HG02840 (cell line): ENCODE data around the gene SORL1.
A peak's percentile ranks its signal among the peaks of the same experiment; 100 is the strongest.

Experiments used
- ATAC-seq: cut with Tn5 transposase; IDR thresholded peaks from one replicate; pipeline ENCODE4 v1.9.1; 2021; ENCODE audit warnings: mild to moderate bottlenecking, moderate library complexity, moderate number of reproducible peaks; ENCODE audit not compliant: unreplicated experiment, low FRiP score

Gene SORL1

GRCh38 chr11:121556937-121557336 lies 104.8 kb downstream of the SORL1 start:
- no peak for ATAC-seq

DNA sequence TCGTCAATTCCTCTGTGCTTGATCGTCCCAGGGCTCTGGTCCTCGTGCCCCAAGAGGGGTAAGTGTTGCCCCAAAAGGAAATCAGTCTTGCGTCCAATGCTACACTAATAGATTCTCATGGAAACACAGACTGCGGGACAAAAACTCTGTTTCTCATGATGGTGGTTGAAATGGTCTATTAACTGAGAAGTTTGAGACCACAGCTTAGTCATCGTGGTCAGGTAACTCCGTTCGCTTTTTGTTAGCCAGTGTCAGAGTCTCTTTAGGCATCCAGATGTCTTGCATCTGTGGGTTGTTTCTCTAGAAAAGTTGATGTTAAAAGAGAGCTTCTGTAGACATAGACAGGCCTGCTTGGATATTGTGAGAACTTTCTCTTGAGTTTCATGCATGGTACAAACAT lies 105.2 kb downstream of the SORL1 start:
- peak; percentile 71 for ATAC-seq

GRCh38 chr11:121559606-121560200 lies 107.6 kb downstream of the SORL1 start:
- ATAC-seq, result no peak

DNA sequence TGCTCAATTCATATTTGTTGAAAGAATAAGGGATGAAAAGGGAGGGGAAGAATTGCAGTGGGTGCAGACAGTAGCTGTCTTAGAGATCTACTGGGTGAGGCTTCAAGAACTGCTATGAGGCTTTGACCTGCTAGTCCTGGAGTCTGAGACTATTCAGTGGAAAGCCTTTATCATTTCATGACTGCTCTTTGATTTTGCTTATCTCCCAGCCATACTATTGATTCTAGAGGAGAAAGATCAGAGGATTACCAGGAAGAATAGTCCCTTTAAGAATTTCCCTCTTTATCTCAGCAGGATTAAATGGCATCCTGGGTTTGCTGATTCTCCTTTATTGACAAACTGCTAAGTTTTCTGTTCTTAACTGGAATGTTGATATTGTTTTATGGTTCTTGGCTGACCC lies 108.1 kb downstream of the SORL1 start:
- no peak for ATAC-seq

DNA sequence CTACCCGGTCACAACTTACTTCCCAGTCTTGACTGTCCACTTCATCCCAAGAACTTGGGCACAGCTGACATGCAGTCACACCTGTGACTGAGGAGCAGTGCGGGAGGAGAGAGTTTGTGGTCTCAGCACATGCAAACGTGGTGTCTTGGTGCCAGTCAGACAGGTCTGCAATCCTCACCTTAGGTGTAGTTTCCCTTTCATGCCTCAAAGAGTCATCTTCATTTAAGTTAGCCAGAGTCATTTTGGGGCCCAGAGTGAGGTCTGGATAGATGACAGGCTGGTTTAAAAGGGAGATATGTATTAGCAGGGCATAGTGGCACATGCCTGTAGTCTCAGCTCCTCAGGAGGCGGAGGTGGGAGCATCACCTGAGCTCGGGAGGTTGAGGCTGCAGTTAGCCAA lies 109.1 kb downstream of the SORL1 start:
- ATAC-seq, result no peak

GRCh38 chr11:121561716-121562115 lies 109.6 kb downstream of the SORL1 start:
- no peak for ATAC-seq

DNA sequence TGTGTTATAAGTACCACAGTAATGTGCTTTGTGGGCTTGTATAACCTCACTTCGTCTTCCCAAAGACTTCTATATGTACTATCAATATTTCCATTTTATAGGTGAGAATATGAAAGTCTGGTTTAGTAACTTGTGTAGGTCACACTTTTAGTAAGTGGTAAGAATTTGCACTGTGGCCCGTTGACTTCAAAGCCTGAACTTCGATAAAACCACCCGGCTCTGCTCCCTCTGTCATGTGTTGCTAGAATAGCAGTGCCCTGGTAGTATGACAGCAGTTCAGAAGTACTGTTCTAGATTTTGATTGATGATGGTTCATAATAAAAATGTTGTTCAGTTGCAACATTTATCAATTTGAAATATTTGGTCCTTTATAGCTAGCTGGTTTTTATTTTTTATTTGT lies 110.9 kb downstream of the SORL1 start:
- no peak for ATAC-seq

GRCh38 chr11:121563900-121564822 lies 112.0 kb downstream of the SORL1 start:
- no peak for ATAC-seq

DNA sequence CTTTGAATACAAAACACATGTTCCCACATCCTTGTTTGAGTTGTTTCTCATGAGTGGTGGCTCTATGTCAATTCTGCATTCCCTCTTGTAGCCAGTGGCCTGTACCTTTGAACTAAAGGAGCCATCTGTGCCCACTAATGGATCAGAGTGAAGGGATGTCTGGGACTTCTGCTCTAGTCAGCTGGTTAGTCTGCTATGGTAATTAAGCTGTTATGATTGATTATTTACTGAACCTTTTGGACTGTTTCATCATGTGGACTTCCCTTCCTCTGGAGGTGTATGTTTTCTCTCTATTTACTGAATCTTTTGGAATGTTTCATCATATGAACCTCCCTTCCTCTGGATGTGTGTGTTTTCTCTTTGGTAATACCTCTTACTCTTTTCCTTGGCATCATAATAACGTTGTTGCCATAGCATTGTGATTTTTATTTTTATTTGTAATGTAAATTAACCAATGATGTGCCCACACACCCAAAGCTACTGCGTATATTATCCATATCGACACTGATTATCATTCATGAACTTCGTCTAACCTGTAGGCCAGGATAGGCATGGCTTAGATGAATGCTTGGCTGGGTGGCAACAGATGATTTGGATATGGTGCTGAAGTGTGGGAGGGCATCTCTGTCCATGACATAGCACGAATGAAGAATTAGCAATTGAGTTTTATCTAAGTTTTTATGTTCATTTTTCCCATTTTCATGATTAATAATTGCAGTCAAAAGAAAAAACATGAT lies 113.0 kb downstream of the SORL1 start:
- no peak for ATAC-seq

DNA sequence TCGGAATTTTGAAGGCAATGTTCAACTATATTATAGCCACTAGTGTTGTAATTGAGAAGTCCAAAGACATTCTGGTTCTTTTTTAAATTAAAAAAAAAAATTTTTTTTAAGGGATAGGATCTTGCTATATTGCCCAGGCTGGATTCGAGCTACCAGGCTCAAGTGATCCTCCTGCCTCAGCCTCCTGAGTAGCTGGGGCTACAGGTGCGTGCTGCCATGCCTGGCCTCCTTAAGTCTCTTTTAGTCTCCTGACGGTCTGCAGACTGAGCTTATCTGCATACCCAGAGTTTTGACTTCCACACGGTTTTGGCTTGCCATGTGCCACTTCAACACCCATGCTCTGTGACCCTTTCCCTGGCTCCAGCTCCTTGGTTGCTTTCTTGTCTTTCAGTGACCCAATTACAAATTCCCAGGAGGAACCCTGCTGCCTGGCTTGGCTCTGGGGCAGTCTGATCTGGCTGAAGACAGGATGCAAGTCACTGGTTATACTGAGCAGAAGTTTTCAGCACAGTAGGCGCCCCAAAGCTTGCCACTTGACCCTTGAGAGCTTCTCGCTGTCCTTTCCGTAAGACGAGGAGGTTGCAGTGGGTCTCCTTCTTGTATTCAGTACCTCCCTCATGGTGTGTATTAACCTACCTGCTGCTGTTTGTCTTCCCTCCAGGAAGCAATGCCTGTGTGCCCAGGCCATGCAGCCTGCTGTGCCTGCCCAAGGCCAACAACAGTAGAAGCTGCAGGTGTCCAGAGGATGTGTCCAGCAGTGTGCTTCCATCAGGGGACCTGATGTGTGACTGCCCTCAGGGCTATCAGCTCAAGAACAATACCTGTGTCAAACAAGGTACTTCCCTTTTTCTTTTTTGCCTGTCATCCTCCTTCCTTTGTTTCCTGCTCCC lies 114.4 kb downstream of the SORL1 start:
- ATAC-seq, result no peak

DNA sequence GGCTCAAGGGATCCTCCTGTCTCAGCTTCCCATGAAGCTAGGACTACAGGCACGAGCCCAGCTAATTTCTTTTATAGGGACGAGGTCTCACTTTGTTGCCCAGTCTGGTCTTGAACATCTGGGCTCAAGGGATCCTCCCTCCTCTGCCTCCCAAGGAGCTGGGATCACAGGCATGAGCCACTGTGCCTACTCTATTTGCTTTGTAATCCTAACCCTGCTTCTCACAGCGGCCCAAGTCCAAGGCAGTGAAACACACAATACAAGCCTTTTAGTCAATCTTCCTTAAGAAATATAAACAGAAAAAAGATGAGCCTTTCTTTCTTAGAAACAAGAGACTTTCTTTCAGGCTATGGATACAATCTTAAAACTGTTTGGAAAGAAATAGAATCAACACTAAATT lies 115.9 kb downstream of the SORL1 start:
- no peak for ATAC-seq

- ATAC-seq, result peak; percentile 95
Measured at GRCh38 chr11:121569332-121570299, 117.5 kb downstream of the SORL1 start.

DNA sequence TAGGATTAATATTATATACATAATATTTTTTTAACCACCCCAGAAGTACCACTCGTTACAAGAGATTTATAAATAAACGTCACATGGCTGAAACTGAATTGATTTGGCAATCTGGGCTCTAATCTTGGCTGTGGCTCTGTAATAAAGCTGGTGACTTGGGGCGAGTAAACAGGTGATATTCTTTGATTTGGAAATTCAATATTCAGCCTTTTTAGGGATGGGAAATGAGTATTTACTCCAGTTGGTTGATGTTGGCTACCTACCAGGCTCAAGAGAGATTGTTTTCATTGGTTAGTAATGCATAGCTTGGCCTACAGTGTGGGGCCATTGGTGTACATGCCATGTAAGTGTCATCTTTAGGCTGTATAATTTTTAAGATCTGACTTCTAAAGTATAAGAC lies 118.3 kb downstream of the SORL1 start:
- no peak for ATAC-seq

DNA sequence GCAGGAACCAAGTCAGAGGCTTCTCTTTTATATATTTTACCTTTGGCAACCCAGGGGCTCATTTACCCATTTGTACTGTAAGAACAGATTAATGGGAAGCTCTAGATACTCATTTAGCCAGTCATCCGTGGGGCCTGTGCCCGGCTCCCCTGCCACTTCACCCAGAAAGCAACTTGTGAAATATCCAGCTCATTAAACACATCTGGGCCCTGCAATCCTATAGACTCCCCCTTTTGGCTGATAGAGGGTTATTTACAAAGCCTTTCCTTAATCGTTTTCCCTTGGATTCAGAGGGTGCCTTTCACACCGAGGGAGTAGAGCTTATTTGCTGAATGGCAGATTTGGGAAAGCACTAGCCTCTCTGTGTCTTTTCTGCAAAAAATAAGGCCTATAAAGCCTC lies 119.4 kb downstream of the SORL1 start:
- ATAC-seq, result no peak

DNA sequence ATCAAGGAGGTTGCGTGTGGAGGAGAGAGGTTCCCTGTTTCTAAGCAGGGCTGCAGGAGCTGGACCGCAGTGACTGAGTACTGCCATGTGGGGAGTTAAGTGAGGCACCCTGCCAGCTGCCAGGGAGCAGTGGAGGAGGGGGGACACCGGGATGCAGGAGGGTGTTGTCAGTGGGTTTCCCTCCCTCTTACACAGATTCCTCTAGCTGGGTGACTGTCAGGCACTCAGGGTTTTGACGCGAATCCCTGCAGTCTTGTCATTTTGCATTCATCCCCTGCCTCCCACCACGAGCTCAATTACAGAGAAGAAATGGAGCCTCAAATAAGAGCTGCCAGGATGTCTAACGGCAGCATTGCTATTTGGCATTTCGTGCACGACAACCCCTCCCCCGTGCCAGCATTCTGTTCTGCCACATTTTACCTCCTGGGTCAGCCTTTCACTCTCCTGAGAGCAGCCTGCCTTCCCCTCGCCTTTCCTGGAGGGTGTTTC lies 120.5 kb downstream of the SORL1 start:
- no peak for ATAC-seq

DNA sequence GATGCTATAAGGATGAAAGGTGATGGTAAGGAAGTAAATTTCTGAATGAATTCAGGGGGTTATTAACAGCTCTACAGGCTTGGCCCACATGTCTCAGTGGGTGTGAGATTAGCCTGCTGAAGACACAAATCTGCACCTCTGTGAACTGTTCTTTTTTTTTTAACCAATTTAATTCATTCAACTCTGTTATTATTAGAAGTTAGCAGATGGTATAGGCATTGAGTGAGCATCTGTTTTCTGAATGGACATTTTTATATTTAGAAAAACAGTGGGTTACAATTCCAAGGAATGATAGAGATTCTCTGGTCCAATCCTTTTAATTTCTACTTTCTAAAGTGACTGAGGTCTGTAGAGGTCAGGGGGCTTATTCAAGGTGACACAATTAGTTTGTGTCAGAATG lies 122.7 kb downstream of the SORL1 start:
- ATAC-seq, result no peak

DNA sequence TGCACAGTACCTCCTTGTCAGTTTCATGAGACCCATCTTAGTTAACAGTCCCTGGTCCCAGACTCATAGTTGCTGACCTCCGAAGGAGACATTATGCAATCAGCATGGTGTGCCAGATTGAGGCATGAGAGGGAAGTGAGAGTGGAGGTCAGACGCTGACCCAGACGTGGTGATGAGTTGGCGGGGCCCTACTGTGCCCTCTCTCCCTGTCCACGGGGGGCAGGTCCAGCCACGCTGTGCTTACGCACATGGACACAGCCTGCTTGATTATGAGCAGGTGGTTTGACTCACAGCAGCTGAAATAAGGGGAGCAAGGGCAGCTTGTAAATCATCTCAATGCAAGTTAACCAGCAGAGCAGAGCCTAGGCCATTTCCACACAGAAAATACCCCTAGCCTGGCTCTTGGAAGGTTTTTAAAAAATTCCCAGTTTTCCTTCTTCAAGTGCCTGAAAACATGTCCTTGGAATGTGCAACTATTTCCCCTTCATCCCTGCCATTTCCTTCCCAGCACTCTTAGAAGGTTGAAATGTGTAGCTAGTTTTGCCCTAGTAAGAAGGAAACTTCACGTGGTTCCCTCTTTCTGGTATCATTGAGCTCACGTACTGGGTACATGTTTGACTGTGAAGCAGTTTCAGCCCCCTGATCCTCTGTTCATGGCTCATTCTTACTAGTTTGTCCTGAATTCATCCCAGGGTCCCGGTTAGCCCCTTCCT lies 123.3 kb downstream of the SORL1 start:
- peak; percentile 75 for ATAC-seq

GRCh38 chr11:121575963-121576290 lies 123.8 kb downstream of the SORL1 start:
- ATAC-seq, result peak; percentile 17

GRCh38 chr11:121576531-121576930 lies 124.4 kb downstream of the SORL1 start:
- no peak for ATAC-seq
